Cardiac septum (tissue), 1 donor: ENCODE data around the gene LIN7B. TPM values are rescaled to one million over a fixed set of nuclear protein-coding genes. Genes with fewer than 3 reads are reported as not detected.
A peak's percentile ranks its signal among the peaks of the same experiment; 100 is the strongest.
"Not testable (repeated sequence)": the region's sequence is repeated elsewhere in the genome, so short reads cannot be mapped to it uniquely, and the experiment has no call there.

Experiments
- DNase-seq: peaks from one replicate; pipeline ENCODE4 v3.0.0-alpha.2; 2020; ENCODE audit warnings: low spot score
- intact Hi-C: fragments of 100-400 bp; cut with DNase I; formaldehyde crosslinking; loops from one replicate; pipeline ENCODE4 v1.14.0; 2022
- total RNA-seq: library from RNA; stranded (reverse); fragmentation: NEBNext Ultra II Directional; extraction: Animal tissue kit (Norgen Biotek cat#: 25700); gene quantifications from one replicate; pipeline ENCODE4 v1.2.1, GENCODE V29; 2021
- donor health status: DM: no; HTN: no; CAD: no.

Gene LIN7B
- total RNA-seq, 1 donor from 2014 or later = 24.7 TPM

- DNase-seq = no peak
- intact Hi-C loops = no loop called here
These were observed 21.5 kb downstream of the LIN7B start for GRCh38 chr19:49135686-49136085.

GRCh38 chr19:49136771-49137171 is 22.6 kb downstream of the LIN7B start:
- no peak for DNase-seq
- intact Hi-C loops = no loop called here

- no peak for DNase-seq
- intact Hi-C loops = no loop called here
These were observed 26.8 kb downstream of the LIN7B start for GRCh38 chr19:49140951-49141350.

- intact Hi-C loops = no loop called here
These were observed 27.2 kb downstream of the LIN7B start for GRCh38 chr19:49141352-49141751.

GRCh38 chr19:49142866-49143335 is 28.7 kb downstream of the LIN7B start:
- peak; percentile 94 for DNase-seq
- intact Hi-C loops = loop anchor here (2.0 kb wide), 1 partner anchor 28 kb away; the partner anchor contains the start of gene LIN7B

More at GRCh38 chr19:49141352-49141751, 27.2 kb downstream of the LIN7B start:
- DNase-seq = no peak

- intact Hi-C loops = loop anchor here (5.0 kb wide), 2 partner anchors 48 to 153 kb away; partner anchors contain the start of genes GYS1 and RUVBL2
- DNase-seq = peak; percentile 92
These were observed 31.6 kb downstream of the LIN7B start for GRCh38 chr19:49145573-49146407.

- DNase-seq = not testable (repeated sequence)
- intact Hi-C loops = loop anchor here (5.0 kb wide), 2 partner anchors 49 to 154 kb away; partner anchors contain the start of genes GYS1 and RUVBL2
These were observed 32.2 kb downstream of the LIN7B start for GRCh38 chr19:49146408-49146770.

GRCh38 chr19:49148044-49148682 is 34.0 kb downstream of the LIN7B start:
- intact Hi-C loops = loop anchor here (5.0 kb wide), 2 partner anchors 51 to 156 kb away; partner anchors contain the start of genes GYS1 and RUVBL2
- no peak for DNase-seq

- peak; percentile 97 for DNase-seq
- intact Hi-C loops = loop anchor here (5.0 kb wide), 2 partner anchors 52 to 157 kb away; partner anchors contain the start of genes GYS1 and RUVBL2
These were observed 34.8 kb downstream of the LIN7B start for GRCh38 chr19:49148784-49149651.

GRCh38 chr19:49149652-49150105 is 35.5 kb downstream of the LIN7B start:
- intact Hi-C loops = loop anchor here (2.0 to 5.0 kb wide), 3 partner anchors 31 to 157 kb away; partner anchors contain the start of genes C19orf73, GYS1, PPFIA3 and RUVBL2
- DNase-seq = no peak

GRCh38 chr19:49150106-49150943 is 36.2 kb downstream of the LIN7B start:
- intact Hi-C loops = loop anchor here (2.0 kb wide), 1 partner anchor 32 kb away; the partner anchor contains the start of genes C19orf73 and PPFIA3
- DNase-seq = peak; percentile 89

- no peak for DNase-seq
- intact Hi-C loops = loop anchor here (2.0 kb wide), 1 partner anchor 32 kb away; the partner anchor contains the start of genes C19orf73 and PPFIA3
These were observed 36.7 kb downstream of the LIN7B start for GRCh38 chr19:49150944-49151243.

- no peak for DNase-seq
- intact Hi-C loops = loop anchor here (2.0 kb wide), 1 partner anchor 33 kb away; the partner anchor contains the start of genes C19orf73 and PPFIA3
These were observed 37.3 kb downstream of the LIN7B start for GRCh38 chr19:49151267-49152118.

GRCh38 chr19:49152119-49152550 is 38.0 kb downstream of the LIN7B start:
- no peak for DNase-seq
- intact Hi-C loops = no loop called here

- intact Hi-C loops = no loop called here
- no peak for DNase-seq
These were observed 39.1 kb downstream of the LIN7B start for GRCh38 chr19:49153167-49153809.

- DNase-seq = no peak
- intact Hi-C loops = no loop called here
These were observed 40.1 kb downstream of the LIN7B start for GRCh38 chr19:49154279-49154678.
